ENCODE results near the gene SCG3.
A peak's percentile ranks its signal among the peaks of the same experiment; 100 is the strongest.
"Not testable (repeated sequence)": the region's sequence is repeated elsewhere in the genome, so short reads cannot be mapped to it uniquely, and the experiment has no call there.

SCG3 gene

DNA sequence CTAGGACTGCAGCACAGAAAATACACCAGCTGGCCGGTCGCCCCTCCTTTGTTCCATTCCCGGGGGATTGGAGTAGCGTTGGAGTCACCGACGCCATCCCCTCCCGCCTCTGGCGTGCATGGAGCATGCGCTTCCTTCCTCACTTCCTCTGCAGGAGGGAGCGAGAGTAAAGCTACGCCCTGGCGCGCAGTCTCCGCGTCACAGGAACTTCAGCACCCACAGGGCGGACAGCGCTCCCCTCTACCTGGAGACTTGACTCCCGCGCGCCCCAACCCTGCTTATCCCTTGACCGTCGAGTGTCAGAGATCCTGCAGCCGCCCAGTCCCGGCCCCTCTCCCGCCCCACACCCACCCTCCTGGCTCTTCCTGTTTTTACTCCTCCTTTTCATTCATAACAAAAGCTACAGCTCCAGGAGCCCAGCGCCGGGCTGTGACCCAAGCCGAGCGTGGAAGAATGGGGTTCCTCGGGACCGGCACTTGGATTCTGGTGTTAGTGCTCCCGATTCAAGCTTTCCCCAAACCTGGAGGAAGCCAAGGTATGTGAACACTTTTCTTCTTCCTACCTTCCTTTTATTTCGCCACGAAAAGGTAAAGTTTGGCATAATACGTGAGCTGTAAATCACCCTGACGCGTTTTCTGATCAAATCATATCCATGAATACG, at the start of gene SCG3:
TSS of gene SCG3 (plus strand) at position 201 of the 661 bp plus-strand sequence. CDS start at position 454, 253 bp downstream.
- DNase-seq (ENCODE audit: low spot score), result peak; percentile 84

- no peak for DNase-seq (ENCODE audit: low spot score)
These were observed 46.6 kb upstream of the SCG3 start for GRCh38 chr15:51634591-51635198.

GRCh38 chr15:51641490-51642130, 39.7 kb upstream of the SCG3 start:
- no peak for DNase-seq (ENCODE audit: low spot score)

DNA sequence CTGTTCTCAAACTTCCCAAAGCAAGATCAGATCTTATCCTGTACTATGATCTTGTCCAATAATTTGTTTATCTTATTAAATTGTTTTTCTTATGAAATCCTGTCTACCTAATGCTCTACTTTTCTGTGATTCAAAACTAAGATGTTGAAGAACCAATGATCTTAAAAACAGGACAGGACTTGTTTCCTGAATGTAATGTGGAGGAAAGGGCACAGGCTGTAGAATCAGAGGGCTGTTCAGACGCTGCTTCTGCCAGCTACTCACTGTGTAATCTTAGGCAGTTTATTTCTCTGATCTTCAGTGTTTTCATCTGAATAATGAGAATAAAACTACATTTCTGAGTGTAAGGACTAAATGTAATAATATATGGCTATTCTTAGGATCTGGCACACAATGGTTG, 38.6 kb upstream of the SCG3 start:
- no peak for DNase-seq (ENCODE audit: low spot score)

GRCh38 chr15:51647128-51647562, 34.2 kb upstream of the SCG3 start:
- no peak for DNase-seq (ENCODE audit: low spot score)

GRCh38 chr15:51648101-51648500, 33.2 kb upstream of the SCG3 start:
- not testable (repeated sequence) for DNase-seq (ENCODE audit: low spot score)

GRCh38 chr15:51648643-51649042, 32.7 kb upstream of the SCG3 start:
- DNase-seq (ENCODE audit: low spot score), result not testable (repeated sequence)

- peak; percentile 88 for DNase-seq (ENCODE audit: low spot score)
These were observed 31.4 kb upstream of the SCG3 start for GRCh38 chr15:51649659-51650521.

DNA sequence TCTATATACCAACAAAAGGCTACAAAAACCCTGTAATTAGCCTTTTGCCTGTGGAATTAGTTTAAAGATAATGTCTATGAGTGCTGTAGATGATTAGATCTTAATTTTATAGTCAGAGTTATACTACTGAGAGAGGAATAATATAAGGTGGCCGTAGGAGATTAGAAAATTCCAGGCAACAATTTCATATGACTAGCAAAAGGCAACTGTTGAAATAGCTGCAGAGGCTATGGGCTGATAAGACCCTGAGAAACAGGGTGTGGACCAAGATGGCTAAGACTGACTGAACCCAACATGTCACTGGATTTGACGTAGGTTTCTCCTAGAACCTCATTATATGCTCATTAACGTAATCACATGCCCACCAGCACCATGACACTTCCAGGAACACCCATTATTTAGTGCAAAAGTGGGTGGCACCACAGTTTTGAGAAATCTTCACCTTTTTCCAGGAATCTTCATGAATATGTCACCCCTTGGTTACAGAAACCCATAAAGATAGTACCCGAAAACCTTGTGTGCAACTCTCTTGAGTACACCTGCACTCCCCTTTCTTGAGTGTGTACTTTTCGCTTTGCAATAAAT, 29.1 kb upstream of the SCG3 start:
- no peak for DNase-seq (ENCODE audit: low spot score)

- DNase-seq (ENCODE audit: low spot score), result not testable (repeated sequence)
These were observed 25.8 kb upstream of the SCG3 start for GRCh38 chr15:51655401-51656057.

- no peak for DNase-seq (ENCODE audit: low spot score)
These were observed 22.6 kb upstream of the SCG3 start for GRCh38 chr15:51658664-51659063.

- no peak for DNase-seq (ENCODE audit: low spot score)
These were observed 20.2 kb upstream of the SCG3 start for GRCh38 chr15:51661072-51661471.

DNA sequence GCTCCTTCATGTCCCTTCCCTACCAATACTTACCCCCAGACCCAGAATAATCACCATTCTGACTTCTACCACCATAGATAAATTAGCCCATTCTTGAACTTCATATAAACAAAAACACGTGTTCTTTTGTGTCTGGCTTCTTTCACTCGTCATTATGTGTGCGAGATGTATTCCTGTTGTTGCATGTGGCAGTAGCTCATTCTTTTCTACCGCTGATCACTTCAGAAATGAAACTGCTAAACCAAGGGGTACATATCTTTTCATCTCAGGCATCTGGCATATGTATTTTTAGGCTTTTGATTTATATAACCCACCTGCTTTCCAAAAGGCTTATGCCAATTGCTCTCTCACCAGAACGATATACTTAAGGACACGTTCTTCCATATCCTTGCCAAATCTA, 13.8 kb upstream of the SCG3 start:
- DNase-seq (ENCODE audit: low spot score), result no peak

DNA sequence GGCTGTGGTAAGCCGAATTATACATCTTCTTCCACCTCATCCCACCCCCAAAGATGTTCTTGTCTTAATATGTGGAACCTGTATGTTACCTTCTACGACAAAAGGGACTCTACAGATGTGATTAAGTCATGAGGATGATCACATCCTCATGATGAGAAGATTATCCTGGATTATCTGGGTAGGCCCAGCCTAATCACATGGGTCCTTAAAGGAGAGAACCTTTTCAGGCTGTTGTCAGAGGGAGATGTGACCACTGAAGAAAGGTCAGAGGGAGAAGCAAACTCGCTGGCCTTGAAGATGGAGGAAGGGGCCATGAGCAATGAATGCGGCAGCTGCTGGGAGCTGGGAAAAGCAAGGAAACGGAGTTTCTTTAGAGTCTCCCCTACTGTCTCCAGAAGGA, 12.9 kb upstream of the SCG3 start:
- no peak for DNase-seq (ENCODE audit: low spot score)

DNA sequence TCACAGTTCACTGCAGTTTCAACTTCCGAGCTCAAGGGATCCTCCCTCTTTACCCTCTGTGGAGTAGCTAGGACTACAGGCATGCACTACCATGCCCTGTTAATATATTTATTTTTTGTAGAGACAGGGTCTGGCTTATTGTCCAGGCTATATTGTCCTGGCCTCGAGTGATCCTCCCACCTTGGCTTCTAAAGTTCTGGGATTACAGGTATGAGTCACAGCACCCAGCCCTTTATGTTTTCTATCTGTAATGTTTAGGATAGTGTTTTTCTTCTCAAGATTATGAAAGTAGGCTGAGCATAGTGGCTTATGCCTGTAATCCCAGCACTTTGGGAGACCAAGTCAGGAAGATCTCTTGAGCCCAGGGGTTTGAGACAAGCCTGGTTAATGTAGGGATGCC, 11.9 kb upstream of the SCG3 start:
- no peak for DNase-seq (ENCODE audit: low spot score)

GRCh38 chr15:51672155-51672687, 9.1 kb upstream of the SCG3 start:
- no peak for DNase-seq (ENCODE audit: low spot score)

DNA sequence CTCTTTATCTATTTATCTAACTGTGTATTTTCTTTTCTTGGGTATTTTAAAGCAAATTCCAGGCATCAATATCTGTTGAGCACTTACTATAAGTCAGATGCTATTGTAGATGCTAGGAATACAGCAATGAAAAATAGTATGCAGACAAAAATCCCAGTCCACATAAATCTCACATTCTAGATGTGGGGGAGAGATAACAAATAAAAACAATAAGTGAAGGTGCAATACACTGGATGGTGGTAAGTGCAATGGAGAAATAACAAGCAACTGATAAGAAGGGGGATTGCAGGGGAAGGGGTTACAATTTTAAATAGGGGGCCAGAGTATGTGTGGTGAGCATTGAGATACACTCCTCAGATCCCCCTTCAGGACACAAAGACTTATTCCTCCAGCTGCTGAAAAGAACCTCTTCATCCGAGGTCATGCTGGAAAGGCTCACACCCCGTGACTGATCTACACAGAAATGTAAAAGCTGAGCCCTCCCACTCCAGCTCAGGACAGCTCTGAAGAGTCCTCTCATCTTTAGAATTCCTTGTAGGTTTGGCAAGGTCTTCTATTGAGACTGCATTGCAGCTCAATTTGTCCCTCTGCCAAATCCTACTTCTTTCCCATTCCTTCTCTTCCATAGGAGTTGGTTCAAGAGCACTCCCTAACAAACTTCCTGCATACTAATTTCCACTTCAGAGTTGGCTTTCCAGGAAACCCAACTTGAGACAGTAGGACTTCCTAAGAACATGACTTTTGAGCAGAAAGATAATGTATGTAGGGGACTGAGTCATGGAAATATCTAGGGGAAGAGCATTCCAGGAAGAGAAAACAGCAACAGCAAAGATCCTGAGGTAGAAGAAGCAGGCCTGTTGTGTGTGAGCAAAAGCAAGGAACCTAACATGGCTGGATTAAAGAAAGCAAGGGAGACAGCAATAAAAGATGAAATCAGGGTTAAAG, 8.1 kb upstream of the SCG3 start:
- no peak for DNase-seq (ENCODE audit: low spot score)

- DNase-seq (ENCODE audit: low spot score), result no peak
These were observed 6.1 kb upstream of the SCG3 start for GRCh38 chr15:51675234-51675633.

- no peak for DNase-seq (ENCODE audit: low spot score)
These were observed 4.3 kb upstream of the SCG3 start for GRCh38 chr15:51677021-51677420.

DNA sequence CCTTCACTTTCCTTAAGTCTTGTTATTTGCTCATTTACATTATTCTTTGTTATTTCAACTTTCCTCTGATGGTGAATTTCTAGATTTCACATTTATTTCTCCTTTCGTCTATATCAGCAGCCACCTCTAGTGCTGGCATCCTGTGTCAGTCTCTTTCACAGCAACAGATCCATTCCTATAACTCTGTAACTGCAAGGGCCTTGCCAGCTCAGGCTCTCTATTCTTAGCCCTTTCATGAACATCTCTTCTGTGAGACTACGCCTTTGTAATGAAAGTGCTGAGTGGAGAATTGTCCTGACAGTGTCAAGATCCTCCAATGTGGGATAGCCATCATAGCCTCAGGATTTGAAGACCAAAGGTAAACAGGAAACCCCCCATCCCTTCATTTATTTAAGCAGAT, 3.9 kb upstream of the SCG3 start:
- no peak for DNase-seq (ENCODE audit: low spot score)

All from cerebellar cortex (tissue), 1 donor.